ENCODE measurements around the gene RAB31. TPM values are rescaled to one million over a fixed set of nuclear protein-coding genes. Genes with fewer than 3 reads are reported as not detected.

RAB31 gene
- total RNA-seq, 4 donors from 2014 or later = 27.1 to 54.4 (median 44.3) TPM

DNA sequence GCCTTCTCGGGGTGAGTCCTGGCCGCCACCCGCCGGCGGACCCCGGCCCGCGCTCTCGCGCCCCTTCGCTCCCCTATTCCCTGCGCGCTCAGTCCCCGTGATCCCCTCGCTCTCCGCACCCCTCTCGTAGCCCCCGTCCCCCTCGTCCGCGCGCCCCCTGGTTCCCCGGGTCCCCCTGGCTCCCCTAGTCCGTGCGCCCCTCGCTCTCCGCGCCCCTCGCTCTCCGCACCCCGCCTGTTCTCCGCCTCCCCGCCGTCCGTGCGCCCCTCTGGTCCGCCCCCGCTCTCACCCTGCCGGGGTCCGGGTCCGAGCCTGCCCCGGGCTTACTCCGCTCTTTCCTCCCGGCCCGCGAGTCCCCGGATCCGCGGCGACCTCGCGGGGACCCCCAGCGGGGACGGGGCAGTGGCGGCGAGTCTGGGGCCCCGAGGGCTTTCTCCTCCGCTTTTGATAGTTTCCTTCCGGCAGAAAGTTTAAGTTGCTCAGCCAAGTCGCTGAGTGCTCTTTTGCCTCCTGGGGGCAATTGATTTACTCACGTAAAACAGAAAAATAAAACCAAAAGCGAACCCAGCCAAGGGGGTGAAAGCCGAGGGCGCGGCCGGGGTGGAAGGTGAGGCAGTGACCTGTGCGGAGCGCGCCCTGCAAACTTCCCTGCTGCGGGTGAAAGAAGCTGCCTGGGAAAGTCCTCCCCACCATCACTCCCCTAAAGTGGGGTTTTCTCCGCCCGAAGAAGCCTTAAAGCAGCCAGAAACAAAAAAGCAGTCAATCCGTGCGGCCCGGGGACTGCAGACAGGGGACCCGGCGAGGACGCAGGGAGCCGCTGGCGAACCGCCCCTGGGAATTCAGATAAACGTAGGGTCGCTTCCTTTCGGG lies 568 bp downstream of the RAB31 start:
- Histone ChIP-seq H3K27me3 (no peaks in the 10 kb centered on the region), H3K4me1 (peaks cover 0 to 36% (median 8%) of the 10 kb centered on the region in 4 donors), H3K36me3 (no peaks in the 10 kb centered on the region), H3K27ac (peak overlapping the region; percentile 77 to 95 (median 92)), H3K9me3 (no peaks in the 10 kb centered on the region), H3K4me3 (peak overlapping the region; percentile 82 to 97 (median 90))
- DNase-seq (ENCODE audit: low spot score in 2 of 2) = no peak
- TF ChIP-seq EP300 (IDR thresholded peaks at IDR 0.05) = no peak
- no peak for TF ChIP-seq CTCF (IDR thresholded peaks at IDR 0.05)
- TF ChIP-seq POLR2A (IDR thresholded peaks at IDR 0.05) = no peak
- 0 to 1% methylated on average over 46 to 82 of the region's 84 CpGs for WGBS, 2 donors

- Histone ChIP-seq H3K4me3 (peak overlapping the region; percentile 82 to 97 (median 90)), H3K27me3 (no peaks in the 10 kb centered on the region), H3K36me3 (no peaks in the 10 kb centered on the region), H3K4me1 (peaks cover 0 to 36% (median 8%) of the 10 kb centered on the region in 4 donors), H3K9me3 (no peaks in the 10 kb centered on the region), H3K27ac (peak overlapping the region in 3 of 4 donors; percentile 90 to 95 (median 93))
- 13 to 24% methylated on average over 18 of the region's 18 CpGs for WGBS, 2 donors
- DNase-seq (ENCODE audit: low spot score in 2 of 2) = no peak
- TF ChIP-seq EP300 (IDR thresholded peaks at IDR 0.05) = no peak
- no peak for TF ChIP-seq CTCF (IDR thresholded peaks at IDR 0.05)
- no peak for TF ChIP-seq POLR2A (IDR thresholded peaks at IDR 0.05)
These were observed 1.3 kb downstream of the RAB31 start for GRCh38 chr18:9709304-9709877.

DNA sequence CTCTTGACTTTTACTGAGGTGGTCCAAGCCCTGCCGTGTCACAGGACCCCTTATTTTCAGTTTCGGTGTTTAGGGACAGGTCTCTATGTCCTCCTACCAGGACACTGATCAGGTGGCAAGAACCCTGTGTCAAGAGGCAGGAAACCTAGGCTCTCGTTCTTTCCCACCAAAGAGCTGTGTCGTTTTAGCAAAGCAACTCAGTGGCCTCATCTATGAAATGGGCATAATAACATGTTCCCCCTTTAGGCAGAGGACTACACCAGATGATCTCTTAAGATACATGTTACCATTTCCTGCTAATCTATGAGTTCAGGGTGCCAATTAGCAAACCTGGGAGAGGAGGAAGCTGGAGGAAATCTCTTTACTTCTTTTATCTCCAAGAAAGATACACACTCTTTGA lies 1.9 kb downstream of the RAB31 start:
- Histone ChIP-seq H3K27me3 (no peaks in the 10 kb centered on the region), H3K27ac (peak overlapping the region in 3 of 4 donors; percentile 90 to 95 (median 93)), H3K4me3 (peak overlapping the region in 2 of 4 donors; percentile 82 to 89), H3K4me1 (peaks cover 0 to 36% (median 8%) of the 10 kb centered on the region in 4 donors), H3K9me3 (no peaks in the 10 kb centered on the region), H3K36me3 (no peaks in the 10 kb centered on the region)
- DNase-seq (ENCODE audit: low spot score in 2 of 2) = no peak
- WGBS, 2 donors = 82 to 84% methylated on average over 4 of the region's 4 CpGs
- no peak for TF ChIP-seq CTCF (IDR thresholded peaks at IDR 0.05)
- no peak for TF ChIP-seq POLR2A (IDR thresholded peaks at IDR 0.05)
- TF ChIP-seq EP300 (IDR thresholded peaks at IDR 0.05) = no peak

DNA sequence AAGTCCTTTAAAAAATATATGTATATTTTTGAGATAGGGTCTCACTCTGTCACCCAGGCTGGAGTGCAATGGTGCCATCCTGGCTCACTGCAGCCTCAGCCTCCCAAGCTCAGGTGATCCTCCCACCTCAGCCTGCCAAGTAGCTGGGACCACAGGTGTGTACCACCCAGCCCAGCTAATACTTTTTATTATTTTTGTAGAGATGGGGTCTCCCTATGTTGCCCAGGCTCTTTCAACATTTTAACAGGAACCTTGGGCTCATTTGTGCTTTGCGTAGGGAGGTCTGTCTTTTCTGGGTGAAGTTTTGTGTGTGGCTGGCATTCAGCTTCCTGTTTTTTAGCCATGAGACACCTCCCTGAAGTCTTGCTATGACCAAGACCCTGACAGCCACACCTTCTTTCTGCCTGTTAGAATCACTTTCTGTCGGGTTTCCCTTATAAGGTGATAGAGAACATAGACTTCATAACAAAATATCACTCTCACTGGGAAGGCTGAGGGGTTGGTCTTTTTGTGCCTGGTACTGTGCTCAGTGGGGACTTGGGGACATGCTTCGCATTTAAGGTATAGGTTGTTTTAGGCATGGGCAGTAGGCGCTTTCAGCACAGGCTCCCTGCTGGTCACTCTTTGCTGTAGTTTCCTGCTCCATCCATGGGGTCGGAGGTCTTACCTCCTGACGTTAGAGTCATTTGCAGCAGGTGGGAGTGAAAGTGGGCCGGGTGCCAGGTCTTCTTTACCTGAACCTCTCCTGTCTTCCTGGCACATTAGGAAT lies 3.4 kb downstream of the RAB31 start:
- H3K4me1 ChIP-seq = peaks cover 0 to 36% (median 8%) of the 10 kb centered on the region in 4 donors
- H3K27me3 ChIP-seq = no peaks in the 10 kb centered on the region
- 75 to 80% methylated on average over 7 of the region's 7 CpGs for WGBS, 2 donors
- H3K27ac ChIP-seq = peak overlapping the region in 1 of 4 donors; percentile 15
- TF ChIP-seq POLR2A (IDR thresholded peaks at IDR 0.05) (no peak), EP300 (IDR thresholded peaks at IDR 0.05) (no peak), CTCF (IDR thresholded peaks at IDR 0.05) (no peak)
- peak overlapping the region in 1 of 4 donors; percentile 89 for H3K4me3 ChIP-seq
- no peaks in the 10 kb centered on the region for H3K36me3 ChIP-seq
- DNase-seq (ENCODE audit: low spot score in 2 of 2) = no peak
- no peaks in the 10 kb centered on the region for H3K9me3 ChIP-seq

All from tibial nerve (tissue), 4 donors.